ENCODE data around the gene SCAANT1. TPM values are rescaled to one million over a fixed set of nuclear protein-coding genes. Genes with fewer than 3 reads are reported as not detected.
A peak's percentile ranks its signal among the peaks of the same experiment; 100 is the strongest.

The SCAANT1 gene
- polyA plus RNA-seq, 3 donors, result not detected

DNA sequence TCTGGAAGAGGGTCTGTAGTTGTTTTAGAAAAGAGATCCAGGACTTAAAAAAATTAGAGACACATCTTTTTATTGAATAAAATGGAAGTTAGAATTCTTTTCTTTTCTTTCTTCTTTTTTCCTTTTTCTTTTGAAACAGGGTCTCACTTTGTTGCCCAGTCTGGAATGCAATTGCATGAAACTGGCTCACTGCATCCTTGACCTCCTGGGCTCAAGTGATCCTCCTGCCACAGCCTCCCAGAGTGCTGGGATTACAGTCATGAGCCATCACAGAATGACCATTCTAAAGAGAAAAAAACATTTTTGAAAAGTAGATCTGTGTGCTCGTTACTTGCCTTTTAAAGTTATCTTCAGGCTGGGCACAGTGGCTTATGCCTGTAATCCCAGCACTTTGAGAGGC, 45.0 kb downstream of the SCAANT1 start:
- WGBS (ENCODE audit: insufficient coverage), result 100% methylated on average over 1 of the region's 1 CpG
- peaks cover 0 to 3% (median 3%) of the 10 kb centered on the region in 3 donors for H3K27me3 Mint-ChIP-seq (ENCODE audit: low read depth in 3 of 3)
- TF ChIP-seq, protein P1, sequence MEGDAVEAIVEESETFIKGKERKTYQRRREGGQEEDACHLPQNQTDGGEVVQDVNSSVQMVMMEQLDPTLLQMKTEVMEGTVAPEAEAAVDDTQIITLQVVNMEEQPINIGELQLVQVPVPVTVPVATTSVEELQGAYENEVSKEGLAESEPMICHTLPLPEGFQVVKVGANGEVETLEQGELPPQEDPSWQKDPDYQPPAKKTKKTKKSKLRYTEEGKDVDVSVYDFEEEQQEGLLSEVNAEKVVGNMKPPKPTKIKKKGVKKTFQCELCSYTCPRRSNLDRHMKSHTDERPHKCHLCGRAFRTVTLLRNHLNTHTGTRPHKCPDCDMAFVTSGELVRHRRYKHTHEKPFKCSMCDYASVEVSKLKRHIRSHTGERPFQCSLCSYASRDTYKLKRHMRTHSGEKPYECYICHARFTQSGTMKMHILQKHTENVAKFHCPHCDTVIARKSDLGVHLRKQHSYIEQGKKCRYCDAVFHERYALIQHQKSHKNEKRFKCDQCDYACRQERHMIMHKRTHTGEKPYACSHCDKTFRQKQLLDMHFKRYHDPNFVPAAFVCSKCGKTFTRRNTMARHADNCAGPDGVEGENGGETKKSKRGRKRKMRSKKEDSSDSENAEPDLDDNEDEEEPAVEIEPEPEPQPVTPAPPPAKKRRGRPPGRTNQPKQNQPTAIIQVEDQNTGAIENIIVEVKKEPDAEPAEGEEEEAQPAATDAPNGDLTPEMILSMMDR (IDR thresholded peaks at IDR 0.05), result no peak
- H3K27ac Mint-ChIP-seq, result peak overlapping the region in 3 of 7 donors; percentile 15 to 80 (median 73)
- Histone ChIP-seq H3K36me3 (replicated peaks in 1 of 2; ENCODE audit: control insufficient read depth in 1 of 2, insufficient read depth in 2 of 2, low read length in 2 of 2) (peaks cover 0 to 13% of the 10 kb centered on the region in 2 donors), H3K4me1 (ENCODE audit: control insufficient read depth in 1 of 2, insufficient read depth in 2 of 2, low read length in 2 of 2) (peaks cover 17 to 21% of the 10 kb centered on the region in 2 donors), H3K27me3 (ENCODE audit: control insufficient read depth in 2 of 2, insufficient read depth in 2 of 2, low read length in 2 of 2) (no peaks in the 10 kb centered on the region), H2AFZ (ENCODE audit: insufficient read depth, low read depth, low read length, poor library complexity, severe bottlenecking) (no peak overlapping the region), H3K4me3 (replicated peaks in 1 of 3; ENCODE audit: low read depth in 2 of 3, low read length in 3 of 3) (no peak overlapping the region), H3K9ac (ENCODE audit: insufficient read depth, low read length, poor library complexity, severe bottlenecking) (no peak overlapping the region), H3K27ac (ENCODE audit: low read depth in 1 of 2, low read length in 2 of 2) (no peak overlapping the region), H3K4me2 (replicated peaks; ENCODE audit: extremely low read depth, low read length, poor library complexity, severe bottlenecking) (no peak overlapping the region), H4K20me1 (ENCODE audit: insufficient read depth, low read length) (peaks cover 51% of the 10 kb centered on the region), H3K9me3 (replicated peaks in 1 of 2; ENCODE audit: control insufficient read depth in 1 of 2, insufficient read depth in 1 of 2, low read length in 2 of 2) (no peaks in the 10 kb centered on the region), H3K79me2 (ENCODE audit: insufficient read depth, low read length) (peaks cover 96% of the 10 kb centered on the region)
- H3K9me3 Mint-ChIP-seq, result no peaks in the 10 kb centered on the region
- peaks cover 15 to 20% of the 10 kb centered on the region in 2 donors for H3K36me3 Mint-ChIP-seq
- H3K4me3 Mint-ChIP-seq, result no peak overlapping the region
- peaks cover 35% of the 10 kb centered on the region for H3K4me1 Mint-ChIP-seq
- intact Hi-C loops (cut with micrococcal nuclease), result loop anchor here in 1 of 2 donors (10.0 kb wide), 1 partner anchor 128 kb away; no protein-coding TSS in a partner anchor
- no peak for DNase-seq

DNA sequence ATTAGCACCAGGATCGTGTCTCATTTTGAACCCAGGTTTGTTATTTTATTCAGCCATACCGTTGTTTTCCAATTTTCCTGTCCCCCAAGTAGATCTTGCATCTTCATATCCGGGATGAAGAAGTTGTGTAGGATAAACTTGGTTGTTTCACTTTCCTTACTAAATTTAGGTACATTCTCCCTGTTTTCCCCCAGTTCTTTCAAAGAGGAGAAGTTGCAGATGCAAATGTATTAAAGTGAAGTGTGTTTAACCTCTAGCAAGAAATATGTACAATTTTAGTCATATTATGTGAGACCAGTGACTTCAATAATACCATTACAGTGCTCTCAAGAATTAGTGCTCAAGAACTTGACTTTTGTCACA, 47.2 kb downstream of the SCAANT1 start:
- H3K9me3 ChIP-seq (replicated peaks in 1 of 2; ENCODE audit: control insufficient read depth in 1 of 2, insufficient read depth in 1 of 2, low read length in 2 of 2), result no peaks in the 10 kb centered on the region
- H3K79me2 ChIP-seq (ENCODE audit: insufficient read depth, low read length), result peaks cover 96% of the 10 kb centered on the region
- peaks cover 0 to 13% of the 10 kb centered on the region in 2 donors for H3K36me3 ChIP-seq (replicated peaks in 1 of 2; ENCODE audit: control insufficient read depth in 1 of 2, insufficient read depth in 2 of 2, low read length in 2 of 2)
- peak overlapping the region; percentile 95 for H3K9ac ChIP-seq (ENCODE audit: insufficient read depth, low read length, poor library complexity, severe bottlenecking)
- intact Hi-C loops (cut with micrococcal nuclease), result loop anchor here (2.0 to 10.0 kb wide), 3 partner anchors 48 to 158 kb away; partner anchors contain the start of genes PSMD6 (in 1 of the 2) and SCAANT1 (in 1 of the 2)
- peak overlapping the region; percentile 85 to 93 for H3K27ac ChIP-seq (ENCODE audit: low read depth in 1 of 2, low read length in 2 of 2)
- H3K4me3 Mint-ChIP-seq, result peak overlapping the region; percentile 96
- peak overlapping the region; percentile 87 for H3K4me2 ChIP-seq (replicated peaks; ENCODE audit: extremely low read depth, low read length, poor library complexity, severe bottlenecking)
- H3K27me3 Mint-ChIP-seq (ENCODE audit: low read depth in 3 of 3), result peaks cover 0 to 3% (median 3%) of the 10 kb centered on the region in 3 donors
- peak overlapping the region; percentile 79 for H2AFZ ChIP-seq (ENCODE audit: insufficient read depth, low read depth, low read length, poor library complexity, severe bottlenecking)
- no peaks in the 10 kb centered on the region for H3K9me3 Mint-ChIP-seq
- H4K20me1 ChIP-seq (ENCODE audit: insufficient read depth, low read length), result peaks cover 29% of the 10 kb centered on the region
- H3K27ac Mint-ChIP-seq, result peak overlapping the region; percentile 89 to 97 (median 97)
- H3K27me3 ChIP-seq (ENCODE audit: control insufficient read depth in 2 of 2, insufficient read depth in 2 of 2, low read length in 2 of 2), result no peaks in the 10 kb centered on the region
- no CpG with 5 or more reads among the region's 3 CpGs for WGBS (ENCODE audit: insufficient coverage)
- peaks cover 41% of the 10 kb centered on the region for H3K4me1 Mint-ChIP-seq
- DNase-seq, result no peak
- peaks cover 22 to 26% of the 10 kb centered on the region in 2 donors for H3K4me1 ChIP-seq (ENCODE audit: control insufficient read depth in 1 of 2, insufficient read depth in 2 of 2, low read length in 2 of 2)
- peak overlapping the region; percentile 83 to 92 (median 90) for H3K4me3 ChIP-seq (replicated peaks in 1 of 3; ENCODE audit: low read depth in 2 of 3, low read length in 3 of 3)
- H3K36me3 Mint-ChIP-seq, result peaks cover 12 to 24% of the 10 kb centered on the region in 2 donors
- TF ChIP-seq, protein P1 (IDR thresholded peaks at IDR 0.05), result no peak
